Fibroblast of mammary gland (primary cell): ENCODE data around the gene NOXA1.
"Not testable (repeated sequence)": the region's sequence is repeated elsewhere in the genome, so short reads cannot be mapped to it uniquely, and the experiment has no call there.

Experiments
- DNase-seq: peaks from one replicate; pipeline ENCODE4 v3.0.0-alpha.2; 2010; ENCODE audit warnings: low read depth
- H3K4me3 ChIP-seq: 2 replicates; pipeline ENCODE4 v1.5.1; 2011; ENCODE audit warnings: low read depth, mild to moderate bottlenecking, low read length, moderate library complexity; ENCODE audit not compliant: control insufficient read depth
- TF ChIP-seq, protein P1 (sequence below): conservative IDR thresholded peaks from 2 replicates; pipeline ENCODE4 v1.5.1; 2011; ENCODE audit warnings: low read depth, low read length, inconsistent platforms; ENCODE audit not compliant: control insufficient read depth, insufficient read depth

NOXA1 gene

DNA sequence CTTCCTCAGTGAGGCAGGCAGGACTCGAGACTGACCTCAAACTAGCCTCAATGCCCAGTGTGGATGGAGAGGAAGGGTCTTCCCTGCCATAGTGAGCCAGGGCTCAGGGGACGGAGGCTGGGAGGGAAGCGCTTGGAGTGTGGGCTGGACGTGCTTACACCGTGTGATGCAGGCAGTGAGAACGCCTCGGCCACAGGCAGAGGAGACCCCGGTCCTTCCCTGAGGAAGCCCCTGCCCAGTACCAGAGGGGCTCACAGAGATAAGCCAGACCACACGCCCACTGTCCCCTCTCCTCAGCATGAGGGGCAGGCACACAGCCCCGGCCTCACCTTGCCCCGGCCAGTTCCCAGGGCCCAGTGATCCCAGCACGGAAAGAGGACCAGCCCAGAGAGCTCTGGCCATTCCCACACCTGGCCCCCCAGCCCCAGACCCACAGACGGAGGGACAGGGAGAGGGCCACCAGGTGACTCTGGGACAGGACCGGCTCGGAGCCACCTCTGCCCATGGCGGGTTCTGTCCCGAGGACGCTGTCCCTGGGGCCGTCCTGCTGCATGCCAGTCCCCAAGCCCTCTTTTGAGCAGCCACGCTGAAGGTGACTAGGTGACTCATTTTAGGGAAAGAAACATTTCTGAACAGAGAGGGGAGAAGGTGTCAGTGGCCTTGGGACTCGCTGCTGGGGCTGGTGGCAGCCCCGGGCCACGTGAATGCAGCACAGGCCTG, 42.0 kb downstream of the NOXA1 start:
- TF ChIP-seq, protein P1, sequence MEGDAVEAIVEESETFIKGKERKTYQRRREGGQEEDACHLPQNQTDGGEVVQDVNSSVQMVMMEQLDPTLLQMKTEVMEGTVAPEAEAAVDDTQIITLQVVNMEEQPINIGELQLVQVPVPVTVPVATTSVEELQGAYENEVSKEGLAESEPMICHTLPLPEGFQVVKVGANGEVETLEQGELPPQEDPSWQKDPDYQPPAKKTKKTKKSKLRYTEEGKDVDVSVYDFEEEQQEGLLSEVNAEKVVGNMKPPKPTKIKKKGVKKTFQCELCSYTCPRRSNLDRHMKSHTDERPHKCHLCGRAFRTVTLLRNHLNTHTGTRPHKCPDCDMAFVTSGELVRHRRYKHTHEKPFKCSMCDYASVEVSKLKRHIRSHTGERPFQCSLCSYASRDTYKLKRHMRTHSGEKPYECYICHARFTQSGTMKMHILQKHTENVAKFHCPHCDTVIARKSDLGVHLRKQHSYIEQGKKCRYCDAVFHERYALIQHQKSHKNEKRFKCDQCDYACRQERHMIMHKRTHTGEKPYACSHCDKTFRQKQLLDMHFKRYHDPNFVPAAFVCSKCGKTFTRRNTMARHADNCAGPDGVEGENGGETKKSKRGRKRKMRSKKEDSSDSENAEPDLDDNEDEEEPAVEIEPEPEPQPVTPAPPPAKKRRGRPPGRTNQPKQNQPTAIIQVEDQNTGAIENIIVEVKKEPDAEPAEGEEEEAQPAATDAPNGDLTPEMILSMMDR: no peak
- DNase-seq: no peak
- H3K4me3 ChIP-seq: no peak overlapping the region

DNA sequence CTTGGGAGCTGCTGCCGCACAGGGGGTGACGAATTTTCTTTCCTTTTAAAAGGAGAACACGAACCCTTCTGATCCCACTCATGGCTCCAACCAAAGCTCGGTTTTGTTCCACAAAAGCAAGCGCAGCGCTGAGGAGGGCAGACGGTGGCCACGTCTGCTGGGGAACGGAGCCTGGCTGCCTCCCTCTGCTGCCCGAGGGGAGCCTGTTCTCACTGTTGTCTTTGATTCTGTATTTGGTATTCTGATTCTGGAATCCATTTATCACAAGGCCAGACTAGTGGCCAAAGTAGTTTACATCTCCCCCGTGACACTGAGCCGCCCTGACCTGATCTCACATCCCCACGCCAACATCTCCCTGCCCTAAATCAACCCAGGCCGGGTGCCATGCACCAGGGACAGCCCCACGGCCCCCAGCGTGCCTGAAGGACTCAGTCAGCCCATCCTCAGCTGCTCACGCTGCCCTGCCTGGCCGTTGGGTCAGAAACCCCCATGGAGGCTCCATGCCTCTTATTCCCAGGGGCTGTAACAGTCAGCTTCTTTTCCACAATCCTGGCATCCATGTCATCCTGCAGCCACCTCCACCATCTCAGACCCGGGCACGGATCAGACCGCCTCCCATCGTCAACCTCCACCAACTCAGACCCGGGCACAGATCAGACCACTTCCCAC, 42.7 kb downstream of the NOXA1 start:
- TF ChIP-seq, protein P1: no peak
- H3K4me3 ChIP-seq: no peak overlapping the region
- DNase-seq: no peak

DNA sequence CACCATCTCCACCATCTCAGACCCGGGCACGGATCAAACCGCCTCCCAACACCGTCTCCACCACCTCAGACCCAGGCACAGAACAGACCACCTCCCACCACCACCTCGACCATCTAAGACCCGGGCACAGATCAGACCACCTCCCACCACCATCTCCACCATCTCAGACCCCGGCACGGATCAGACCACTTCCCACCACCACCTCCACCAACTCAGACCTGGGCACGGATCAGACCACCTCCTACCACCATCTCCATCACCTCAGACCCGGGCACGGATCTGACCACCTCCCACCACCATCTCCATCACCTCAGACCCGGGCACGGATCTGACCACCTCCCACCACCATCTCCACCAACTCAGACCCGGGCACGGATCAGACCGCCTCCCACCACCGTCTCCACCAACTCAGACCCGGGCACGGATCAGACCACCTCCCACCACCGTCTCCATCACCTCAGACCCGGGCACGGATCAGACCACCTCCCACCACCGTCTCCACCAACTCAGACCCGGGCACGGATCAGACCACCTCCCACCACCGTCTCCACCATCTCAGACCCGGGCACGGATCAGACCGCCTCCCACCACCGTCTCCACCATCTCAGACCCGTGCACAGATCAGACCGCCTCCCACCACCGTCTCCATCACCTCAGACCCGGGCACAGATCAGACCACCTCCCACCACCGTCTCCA, 43.3 kb downstream of the NOXA1 start:
- DNase-seq, H3K4me3 ChIP-seq: not testable (repeated sequence)

DNA sequence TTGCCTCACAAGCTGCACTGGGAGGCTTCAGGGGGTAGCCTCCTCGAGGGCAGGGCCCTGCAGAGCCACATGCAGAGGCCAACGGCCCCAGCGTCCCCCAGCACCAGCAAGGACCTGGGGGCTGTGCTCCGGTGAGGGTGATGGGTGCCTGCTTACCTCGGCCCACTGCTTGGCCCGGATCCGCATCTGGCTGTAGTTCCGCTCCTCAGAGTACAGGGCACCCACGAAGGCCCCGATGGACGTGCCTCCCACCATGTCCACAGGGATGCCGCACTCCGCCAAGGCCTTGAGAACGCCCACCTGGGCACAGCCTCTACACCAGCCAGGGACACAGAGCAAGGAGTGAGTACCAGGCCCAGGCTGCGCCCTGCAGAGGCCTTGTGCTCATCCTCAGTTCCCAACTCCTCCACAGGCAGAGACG, 44.0 kb downstream of the NOXA1 start:
- no peak overlapping the region for H3K4me3 ChIP-seq
- no peak for DNase-seq
- TF ChIP-seq, protein P1: no peak

DNA sequence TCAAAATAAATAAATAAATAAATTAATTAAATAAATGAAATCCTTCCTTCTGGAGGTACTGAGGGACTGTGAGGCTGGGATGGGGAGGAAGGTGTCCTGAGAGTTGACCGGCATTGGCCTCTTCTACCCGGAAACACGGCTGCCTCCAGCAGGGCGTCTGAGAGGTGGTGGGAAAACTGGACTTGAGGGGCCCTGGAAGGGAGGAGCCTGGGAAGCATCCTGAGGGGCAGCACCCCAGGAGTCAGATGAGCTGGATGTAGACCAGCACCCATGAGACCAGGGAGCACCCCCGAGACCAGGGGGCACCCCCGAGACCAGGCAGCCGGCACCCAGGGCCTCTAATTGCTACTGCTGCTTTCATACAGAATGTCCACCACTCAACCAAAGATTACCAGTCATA, 44.7 kb downstream of the NOXA1 start:
- no peak overlapping the region for H3K4me3 ChIP-seq
- DNase-seq: no peak
- TF ChIP-seq, protein P1: no peak

DNA sequence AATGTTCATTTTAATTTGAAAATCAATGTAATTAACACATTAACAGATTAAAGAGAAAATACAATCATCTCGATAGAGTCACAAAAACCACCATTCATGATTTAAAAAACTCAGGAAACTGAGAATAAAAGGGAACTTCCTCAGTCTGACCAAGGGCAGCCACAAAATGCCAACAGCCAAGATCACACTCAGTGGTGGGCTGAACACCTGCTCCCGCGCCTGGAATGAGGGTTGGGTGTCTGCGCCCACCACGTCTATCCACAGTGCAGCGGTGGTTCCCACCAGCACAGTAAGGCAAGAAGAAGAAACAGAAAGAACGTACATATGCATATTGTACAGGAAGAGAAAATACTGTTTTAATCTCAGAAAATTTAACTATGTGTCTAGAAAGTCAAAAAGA, 47.6 kb downstream of the NOXA1 start:
- no peak for DNase-seq
- no peak overlapping the region for H3K4me3 ChIP-seq
- TF ChIP-seq, protein P1: no peak

DNA sequence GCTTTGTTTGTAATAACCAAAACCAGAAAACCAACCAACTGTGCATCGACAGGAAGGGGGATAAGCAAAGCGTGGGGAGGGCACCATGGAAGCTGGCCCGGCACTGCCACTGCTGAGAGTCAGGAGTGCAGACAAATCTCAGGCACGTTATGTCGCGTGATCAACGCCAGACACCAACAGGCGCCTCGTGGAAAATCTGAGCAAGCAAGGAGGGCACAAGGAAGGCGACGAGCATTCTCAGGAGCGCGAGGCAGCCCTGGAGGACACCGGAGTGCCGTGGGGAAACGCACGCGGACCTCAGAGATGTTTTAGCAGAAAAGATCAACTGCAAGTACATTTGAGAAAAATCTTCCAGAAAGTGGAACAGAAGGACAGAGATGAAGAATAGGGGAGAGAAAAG, 51.1 kb downstream of the NOXA1 start:
- TF ChIP-seq, protein P1: no peak
- no peak overlapping the region for H3K4me3 ChIP-seq
- DNase-seq: no peak
